Calu3 (cell line): ENCODE measurements around the gene BRCC3. TPM values are rescaled to one million over a fixed set of nuclear protein-coding genes. Genes with fewer than 3 reads are reported as not detected.

Source experiments
- BruUV-seq: library from RNA; stranded (reverse); fragments of 400-500 nt; replicated peaks from 2 replicates; lab custom pipeline; 2021; lab: Mats Ljungman, UMichigan
- CTCF ChIA-PET: fragments of 300-600 bp; sonication (Branson Sonifier 250); formaldehyde crosslinking; loops from one replicate; lab custom pipeline; 2022; ENCODE audit warnings: antibody characterized with exemption; lab: Charles Lee
- DNase-seq: peaks from one replicate; pipeline ENCODE4 v3.0.0; 2022
- H3K27ac Mint-ChIP-seq: one replicate; pipeline ENCODE4 v1.8.0; 2022; ENCODE audit warnings: mixed read lengths; ENCODE audit not compliant: unreplicated experiment
- H3K27me3 Mint-ChIP-seq: one replicate; pipeline ENCODE4 v1.8.0; 2022; ENCODE audit warnings: mixed read lengths; ENCODE audit not compliant: unreplicated experiment
- H3K36me3 Mint-ChIP-seq: one replicate; pipeline ENCODE4 v1.8.0; 2022; ENCODE audit warnings: mild to moderate bottlenecking, moderate library complexity, mixed read lengths; ENCODE audit not compliant: insufficient read depth, unreplicated experiment
- H3K4me1 Mint-ChIP-seq: one replicate; pipeline ENCODE4 v1.8.0; 2022; ENCODE audit warnings: mild to moderate bottlenecking, low read depth, mixed read lengths; ENCODE audit not compliant: unreplicated experiment
- H3K4me3 Mint-ChIP-seq: one replicate; pipeline ENCODE4 v1.8.0; 2022; ENCODE audit warnings: mild to moderate bottlenecking, low read depth, moderate library complexity, mixed read lengths; ENCODE audit not compliant: unreplicated experiment
- H3K9me3 Mint-ChIP-seq: one replicate; pipeline ENCODE4 v1.8.0; 2022; ENCODE audit warnings: low read depth, mixed read lengths; ENCODE audit not compliant: unreplicated experiment
- intact Hi-C: fragments of 100-400 bp; cut with micrococcal nuclease; formaldehyde crosslinking; loops from one replicate; pipeline ENCODE4 v1.10.0; 2022; ENCODE audit not compliant: unreplicated experiment
- total RNA-seq: library from RNA; stranded (reverse); gene quantifications from 2 replicates; pipeline ENCODE4 v1.2.3, GENCODE V29; 2022
- TF ChIP-seq, protein P1 (sequence below): fragments of 200-600 bp; IDR thresholded peaks from one replicate; pipeline ENCODE4 v1.8.0; 2022; ENCODE audit warnings: antibody characterized with exemption; ENCODE audit not compliant: unreplicated experiment

Gene BRCC3
- total RNA-seq, 1 experiment from 2014 or later, result 35.9 TPM

GRCh38 chrX:155028877-155029291 lies 42.4 kb upstream of the BRCC3 start:
- H3K27me3 Mint-ChIP-seq, result no peaks in the 10 kb centered on the region
- intact Hi-C loops, result loop anchor here (2.0 to 5.0 kb wide), 2 partner anchors 28 to 47 kb away; no protein-coding TSS in a partner anchor
- TF ChIP-seq, protein P1, sequence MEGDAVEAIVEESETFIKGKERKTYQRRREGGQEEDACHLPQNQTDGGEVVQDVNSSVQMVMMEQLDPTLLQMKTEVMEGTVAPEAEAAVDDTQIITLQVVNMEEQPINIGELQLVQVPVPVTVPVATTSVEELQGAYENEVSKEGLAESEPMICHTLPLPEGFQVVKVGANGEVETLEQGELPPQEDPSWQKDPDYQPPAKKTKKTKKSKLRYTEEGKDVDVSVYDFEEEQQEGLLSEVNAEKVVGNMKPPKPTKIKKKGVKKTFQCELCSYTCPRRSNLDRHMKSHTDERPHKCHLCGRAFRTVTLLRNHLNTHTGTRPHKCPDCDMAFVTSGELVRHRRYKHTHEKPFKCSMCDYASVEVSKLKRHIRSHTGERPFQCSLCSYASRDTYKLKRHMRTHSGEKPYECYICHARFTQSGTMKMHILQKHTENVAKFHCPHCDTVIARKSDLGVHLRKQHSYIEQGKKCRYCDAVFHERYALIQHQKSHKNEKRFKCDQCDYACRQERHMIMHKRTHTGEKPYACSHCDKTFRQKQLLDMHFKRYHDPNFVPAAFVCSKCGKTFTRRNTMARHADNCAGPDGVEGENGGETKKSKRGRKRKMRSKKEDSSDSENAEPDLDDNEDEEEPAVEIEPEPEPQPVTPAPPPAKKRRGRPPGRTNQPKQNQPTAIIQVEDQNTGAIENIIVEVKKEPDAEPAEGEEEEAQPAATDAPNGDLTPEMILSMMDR, result no peak
- H3K4me1 Mint-ChIP-seq, result peaks cover 20% of the 10 kb centered on the region
- H3K9me3 Mint-ChIP-seq, result no peaks in the 10 kb centered on the region
- peaks cover 26% of the 10 kb centered on the region for H3K36me3 Mint-ChIP-seq
- DNase-seq, result no peak
- no TSS peak for BruUV-seq
- H3K4me3 Mint-ChIP-seq, result peak overlapping the region; percentile 32
- peak overlapping the region; percentile 76 for H3K27ac Mint-ChIP-seq
- CTCF ChIA-PET, result no interaction called here

- DNase-seq, result no peak
- H3K27me3 Mint-ChIP-seq, result no peaks in the 10 kb centered on the region
- no TSS peak for BruUV-seq
- peaks cover 22% of the 10 kb centered on the region for H3K36me3 Mint-ChIP-seq
- intact Hi-C loops, result no loop called here
- TF ChIP-seq, protein P1, result no peak
- CTCF ChIA-PET, result no interaction called here
- no peak overlapping the region for H3K4me3 Mint-ChIP-seq
- no peaks in the 10 kb centered on the region for H3K9me3 Mint-ChIP-seq
- H3K27ac Mint-ChIP-seq, result no peak overlapping the region
- peaks cover 9% of the 10 kb centered on the region for H3K4me1 Mint-ChIP-seq
Measured at GRCh38 chrX:155031657-155032056, 39.7 kb upstream of the BRCC3 start.

DNA sequence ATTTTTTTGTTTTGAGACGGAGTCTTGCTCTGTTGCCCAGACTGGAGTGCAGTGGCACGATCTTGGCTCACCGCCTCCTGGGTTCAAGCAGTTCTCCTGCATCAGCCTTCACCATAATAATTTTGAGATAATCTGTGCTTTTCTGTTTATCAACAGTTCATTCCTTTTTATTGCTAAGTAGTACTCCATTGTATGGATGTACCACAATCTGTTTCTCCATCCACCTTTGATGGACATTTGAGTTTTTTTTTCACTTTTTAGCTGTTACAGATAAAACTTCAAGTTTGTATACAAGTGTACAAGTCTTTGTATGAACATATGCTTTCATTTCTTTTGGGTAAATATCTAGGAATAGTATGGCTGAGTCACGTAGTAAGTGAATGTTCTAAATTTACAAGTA lies 35.6 kb upstream of the BRCC3 start:
- no peaks in the 10 kb centered on the region for H3K36me3 Mint-ChIP-seq
- H3K27me3 Mint-ChIP-seq, result no peaks in the 10 kb centered on the region
- H3K9me3 Mint-ChIP-seq, result no peaks in the 10 kb centered on the region
- intact Hi-C loops, result no loop called here
- no peak overlapping the region for H3K27ac Mint-ChIP-seq
- CTCF ChIA-PET, result no interaction called here
- DNase-seq, result no peak
- BruUV-seq, result no TSS peak
- H3K4me3 Mint-ChIP-seq, result no peak overlapping the region
- TF ChIP-seq, protein P1, result no peak
- no peaks in the 10 kb centered on the region for H3K4me1 Mint-ChIP-seq

GRCh38 chrX:155046129-155046810 lies 25.0 kb upstream of the BRCC3 start:
- CTCF ChIA-PET, result no interaction called here
- no TSS peak for BruUV-seq

More at GRCh38 chrX:155046129-155046810, 25.0 kb upstream of the BRCC3 start:
- H3K27me3 Mint-ChIP-seq, result no peaks in the 10 kb centered on the region
- no peaks in the 10 kb centered on the region for H3K4me1 Mint-ChIP-seq
- H3K27ac Mint-ChIP-seq, result no peak overlapping the region
- peaks cover 4% of the 10 kb centered on the region for H3K36me3 Mint-ChIP-seq
- H3K4me3 Mint-ChIP-seq, result no peak overlapping the region
- no peaks in the 10 kb centered on the region for H3K9me3 Mint-ChIP-seq
- no peak for DNase-seq
- TF ChIP-seq, protein P1, result no peak
- intact Hi-C loops, result no loop called here
